ENCODE measurements around the gene TEF. TPM values are rescaled to one million over a fixed set of nuclear protein-coding genes. Genes with fewer than 3 reads are reported as not detected.
A peak's percentile ranks its signal among the peaks of the same experiment; 100 is the strongest.
"Not testable (repeated sequence)": the region's sequence is repeated elsewhere in the genome, so short reads cannot be mapped to it uniquely, and the experiment has no call there.

The TEF gene
- total and polyA plus RNA-seq, 9 of the 15 experiments (the other 6 are each of a cell fraction or from before 2014, with no cell fraction given) = 0.04 to 3.1 (median 1.2) TPM

DNA sequence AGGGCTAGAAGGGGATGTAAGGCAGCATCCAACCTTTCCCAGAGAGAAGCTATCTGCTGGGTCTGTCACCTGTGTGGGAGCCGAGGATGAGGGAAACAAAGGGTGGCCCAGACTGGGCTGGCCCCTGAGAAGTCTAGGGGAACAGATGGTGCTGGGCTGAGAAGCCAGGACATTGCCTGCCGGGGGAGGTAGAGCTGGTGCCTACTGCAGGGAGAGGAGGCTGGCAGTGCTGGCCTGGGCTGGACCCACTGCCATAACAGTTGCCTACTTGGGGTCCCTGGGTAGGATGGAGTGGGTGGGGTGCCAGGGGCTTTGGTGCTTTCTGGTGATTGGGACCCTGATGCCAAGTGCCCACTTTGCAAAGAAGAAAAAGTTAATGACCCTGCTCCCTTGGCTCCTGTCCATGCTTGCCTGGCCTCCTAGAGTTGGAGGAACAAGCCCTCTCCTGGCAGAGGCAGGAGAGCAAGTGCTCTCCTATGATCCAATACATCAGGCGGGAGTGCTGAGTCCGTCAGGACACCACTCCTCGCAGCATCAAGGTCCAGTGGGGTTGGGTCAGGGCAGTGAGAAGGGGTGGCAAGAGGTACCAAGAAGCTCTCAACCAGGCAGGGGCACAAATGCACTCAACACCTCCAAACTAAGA, 52.7 kb downstream of the TEF start:
- H3K9ac ChIP-seq (ENCODE audit: insufficient read depth in 1 of 2, low read depth in 2 of 2, low read length in 2 of 2); H3K4me3 ChIP-seq; BruUV-seq (replicated peaks); CTCF ChIA-PET (ENCODE audit: low intra/inter-chr PET ratio); H3K9me1 ChIP-seq (ENCODE audit: control insufficient read depth, insufficient read depth, low read length); H3K9me3 ChIP-seq (replicated peaks; ENCODE audit: control insufficient read depth, insufficient read depth, low read depth, low read length); H4K20me1 ChIP-seq (replicated peaks; ENCODE audit: control insufficient read depth, insufficient read depth, low read length); H3K27me3 ChIP-seq (ENCODE audit: control insufficient read depth in 2 of 2, insufficient read depth in 2 of 2, low read length in 2 of 2); H3K4me2 ChIP-seq (ENCODE audit: insufficient read depth, low read length); intact Hi-C loops (cut with micrococcal nuclease); ATAC-seq; H3K27ac ChIP-seq (ENCODE audit: extremely low read depth, low read depth, low read length); FAIRE-seq; H2AFZ ChIP-seq (ENCODE audit: low read depth, low read length); H3K4me1 ChIP-seq (replicated peaks in 1 of 2; ENCODE audit: control insufficient read depth in 2 of 2, insufficient read depth in 2 of 2, low read length in 2 of 2); in situ Hi-C loops (cut with MboI): not testable (repeated sequence)
- DNase-seq (ENCODE audit: extremely low read depth in 1 of 4, low spot score in 3 of 4) = peak in 1 of 4 experiments; percentile 7
- 0 out of 2 replicates have a peak, but pooled peaks have one; percentile 17 for TF ChIP-seq RBFOX2 (IDR thresholded peaks at IDR 0.05; ENCODE audit: low read depth, low read length)
- Histone ChIP-seq H3K79me2 (ENCODE audit: control insufficient read depth, insufficient read depth, low read length) (peaks cover 11% of the 10 kb centered on the region), H3K36me3 (ENCODE audit: control insufficient read depth, insufficient read depth, low read length) (peaks cover 42% of the 10 kb centered on the region; the same call in 2 of the 3 replicates)
- WGBS (ENCODE audit: insufficient coverage, low coverage, missing lambda C conversion rate) = 100% methylated on average over 4 of the region's 5 CpGs
- POLR2A ChIA-PET = interaction anchor here (0.7 to 1.1 kb wide), 3 partner anchors 9 to 17 kb away, joined by 3 read pairs; no protein-coding TSS in a partner anchor

DNA sequence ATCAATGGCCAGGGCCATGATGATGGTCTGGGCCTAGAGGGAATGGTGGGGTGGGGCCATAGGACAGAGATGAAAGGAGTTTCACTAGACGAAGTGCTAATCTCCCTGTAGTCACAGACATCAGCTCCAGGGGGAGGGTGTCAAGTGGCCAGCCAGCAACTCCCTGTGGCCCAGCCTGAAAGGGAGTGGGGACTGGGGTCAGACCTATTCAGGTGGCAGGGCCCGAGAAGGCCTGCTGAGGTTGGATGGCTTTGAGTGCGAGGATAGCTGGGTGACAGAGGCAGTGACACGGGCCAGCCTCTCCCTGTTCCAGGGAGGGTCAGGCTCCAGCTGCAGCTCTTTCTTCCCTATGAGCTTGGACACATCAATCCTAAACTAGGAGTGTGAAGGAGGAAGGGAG, 53.8 kb downstream of the TEF start:
- H3K9me1 ChIP-seq (ENCODE audit: control insufficient read depth, insufficient read depth, low read length) = no peaks in the 10 kb centered on the region
- no peaks in the 10 kb centered on the region for H3K27me3 ChIP-seq (ENCODE audit: control insufficient read depth in 2 of 2, insufficient read depth in 2 of 2, low read length in 2 of 2)
- no peak overlapping the region for H2AFZ ChIP-seq (ENCODE audit: low read depth, low read length)
- no peaks in the 10 kb centered on the region for H3K9me3 ChIP-seq (replicated peaks; ENCODE audit: control insufficient read depth, insufficient read depth, low read depth, low read length)
- ATAC-seq = no peak; the same call in 2 of the 3 replicates
- peak overlapping the region in 1 of 2 experiments; percentile 69; a peak in 1 of 4 replicates for H3K9ac ChIP-seq (ENCODE audit: insufficient read depth in 1 of 2, low read depth in 2 of 2, low read length in 2 of 2)
- WGBS (ENCODE audit: insufficient coverage, low coverage, missing lambda C conversion rate) = 81% methylated on average over 4 of the region's 4 CpGs
- H3K4me3 ChIP-seq = no peak overlapping the region
- CTCF ChIA-PET (ENCODE audit: low intra/inter-chr PET ratio) = no interaction called here
- peaks cover 45% of the 10 kb centered on the region; the same call in 2 of the 3 replicates for H3K36me3 ChIP-seq (ENCODE audit: control insufficient read depth, insufficient read depth, low read length)
- no peak overlapping the region for H3K27ac ChIP-seq (ENCODE audit: extremely low read depth, low read depth, low read length)
- POLR2A ChIA-PET = interaction anchor here (1.0 to 1.2 kb wide), 3 partner anchors 8 to 11 kb away, joined by 3 to 4 read pairs (median 3); partner anchors contain the start of gene TOB2
- H4K20me1 ChIP-seq (replicated peaks; ENCODE audit: control insufficient read depth, insufficient read depth, low read length) = no peaks in the 10 kb centered on the region; the same call in 1 of the 2 replicates
- peaks cover 0 to 8% of the 10 kb centered on the region in 2 experiments; a peak in 2 of 5 replicates for H3K4me1 ChIP-seq (replicated peaks in 1 of 2; ENCODE audit: control insufficient read depth in 2 of 2, insufficient read depth in 2 of 2, low read length in 2 of 2)
- in situ Hi-C loops (cut with MboI) = no loop called here
- intact Hi-C loops (cut with micrococcal nuclease) = no loop called here
- H3K79me2 ChIP-seq (ENCODE audit: control insufficient read depth, insufficient read depth, low read length) = peaks cover 17% of the 10 kb centered on the region
- BruUV-seq (replicated peaks) = no TSS peak
- peak in 1 of 4 experiments; percentile 9 for DNase-seq (ENCODE audit: extremely low read depth in 1 of 4, low spot score in 3 of 4)
- no peak for FAIRE-seq
- H3K4me2 ChIP-seq (ENCODE audit: insufficient read depth, low read length) = no peak overlapping the region
- TF ChIP-seq ZNF589 (CRISPR knock-in tag; IDR thresholded peaks at IDR 0.05; ENCODE audit: low read depth) = no peak
- TF ChIP-seq DACH1 (IDR thresholded peaks at IDR 0.05; ENCODE audit: partially characterized antibody) = no peak
- TF ChIP-seq, protein P1, sequence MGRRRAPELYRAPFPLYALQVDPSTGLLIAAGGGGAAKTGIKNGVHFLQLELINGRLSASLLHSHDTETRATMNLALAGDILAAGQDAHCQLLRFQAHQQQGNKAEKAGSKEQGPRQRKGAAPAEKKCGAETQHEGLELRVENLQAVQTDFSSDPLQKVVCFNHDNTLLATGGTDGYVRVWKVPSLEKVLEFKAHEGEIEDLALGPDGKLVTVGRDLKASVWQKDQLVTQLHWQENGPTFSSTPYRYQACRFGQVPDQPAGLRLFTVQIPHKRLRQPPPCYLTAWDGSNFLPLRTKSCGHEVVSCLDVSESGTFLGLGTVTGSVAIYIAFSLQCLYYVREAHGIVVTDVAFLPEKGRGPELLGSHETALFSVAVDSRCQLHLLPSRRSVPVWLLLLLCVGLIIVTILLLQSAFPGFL (CRISPR knock-in tag; IDR thresholded peaks at IDR 0.05) = no peak
- TF ChIP-seq PYGO2 (tag; IDR thresholded peaks at IDR 0.05) = no peak
- TF ChIP-seq NEUROD1 (IDR thresholded peaks at IDR 0.05; ENCODE audit: borderline replicate concordance, low read depth, low read length, partially characterized antibody) = no peak
- no peak for TF ChIP-seq ZKSCAN1 (IDR thresholded peaks at IDR 0.05; ENCODE audit: low read depth, low read length)
- no peak for TF ChIP-seq ERF (CRISPR knock-in tag; IDR thresholded peaks at IDR 0.05)
- no peak for TF ChIP-seq HMG20B (CRISPR knock-in tag; IDR thresholded peaks at IDR 0.05)
